Esophagus muscularis mucosa (tissue), 4 donors: ENCODE results near the gene SIGLEC14. TPM values are rescaled to one million over a fixed set of nuclear protein-coding genes. Genes with fewer than 3 reads are reported as not detected.

Source experiments
- DNase-seq: peaks from one replicate; pipeline ENCODE4 v3.0.0-alpha.2; 2017; ENCODE audit errors: extremely low spot score
- H3K27ac ChIP-seq, 4 donors: fragments of 200-600 bp; sonication (generic); replicated peaks in 1 of 4; 1 replicate in 3 of 4; 2 replicates in 1 of 4; pipeline ENCODE4 v1.5.1; 2016 to 2019; ENCODE audit warnings: mild to moderate bottlenecking in 1 of 4
- H3K27me3 ChIP-seq, 4 donors: fragments of 200-600 bp; sonication (generic); one replicate each; pipeline versions ENCODE4 v1.5.1 to v1.6.0; 2016 to 2019
- H3K36me3 ChIP-seq, 4 donors: fragments of 200-600 bp; sonication (generic); one replicate each; pipeline ENCODE4 v1.5.1; 2016 to 2019
- H3K4me1 ChIP-seq, 4 donors: fragments of 200-600 bp; sonication (generic); one replicate each; pipeline ENCODE4 v1.5.1; 2016 to 2019
- H3K4me3 ChIP-seq, 4 donors: fragments of 200-600 bp; sonication (generic); 1 replicate in 2 of 4; 2 replicates in 2 of 4; pipeline ENCODE4 v1.5.1; 2016 to 2019; ENCODE audit warnings: mild to moderate bottlenecking in 4 of 4, moderate library complexity in 1 of 4
- H3K9me3 ChIP-seq, 4 donors: fragments of 200-600 bp; sonication (generic); 1 replicate in 3 of 4; 2 replicates in 1 of 4; pipeline ENCODE4 v1.5.1; 2016 to 2019
- EP300 ChIP-seq: sonication (generic); formaldehyde crosslinking; IDR thresholded peaks from one replicate; pipeline ENCODE4 v1.6.1; 2017; ENCODE audit warnings: antibody characterized with exemption
- POLR2A ChIP-seq: fragments of 450-650 bp; IDR thresholded peaks from one replicate; pipeline ENCODE4 v1.6.1; 2017; ENCODE audit warnings: antibody characterized with exemption, moderate library complexity, mild to moderate bottlenecking, low read depth
- POLR2AphosphoS5 ChIP-seq, 2 donors: sonication (generic); formaldehyde crosslinking; IDR thresholded peaks; one replicate each; pipeline ENCODE4 v1.6.1; 2017; ENCODE audit warnings: antibody characterized with exemption in 2 of 2
- WGBS: methylation state at CpG from one replicate; pipeline ENCODE4 v1.1.5; 2018; 5-methylcytosine and 5-hydroxymethylcytosine counted together
- intact Hi-C: fragments of 100-400 bp; cut with DNase I; formaldehyde crosslinking; loops from one replicate; pipeline ENCODE4 v1.15.1; 2023
- total RNA-seq, 4 donors: library from RNA; depleted of rRNA; stranded (reverse); fragments of >200 nt; gene quantifications; one replicate each; pipeline versions ENCODE4 v1.1.0 to v1.2.1, GENCODE V29; 2016
- TF ChIP-seq, protein P1 (sequence below), 3 experiments: fragments of 200-600 bp in 2 of 3; fragments of 450-650 bp in 1 of 3; sonication (generic) in 2 of 3; IDR thresholded peaks; one replicate each; pipeline ENCODE4 v1.5.1; 2017 to 2019; ENCODE audit warnings: antibody characterized with exemption in 3 of 3, mild to moderate bottlenecking in 2 of 3, moderate library complexity in 1 of 3

The SIGLEC14 gene
- total RNA-seq, 4 donors from 2014 or later: 2.5 to 9.9 (median 5.0) TPM; not detected in 1

DNA sequence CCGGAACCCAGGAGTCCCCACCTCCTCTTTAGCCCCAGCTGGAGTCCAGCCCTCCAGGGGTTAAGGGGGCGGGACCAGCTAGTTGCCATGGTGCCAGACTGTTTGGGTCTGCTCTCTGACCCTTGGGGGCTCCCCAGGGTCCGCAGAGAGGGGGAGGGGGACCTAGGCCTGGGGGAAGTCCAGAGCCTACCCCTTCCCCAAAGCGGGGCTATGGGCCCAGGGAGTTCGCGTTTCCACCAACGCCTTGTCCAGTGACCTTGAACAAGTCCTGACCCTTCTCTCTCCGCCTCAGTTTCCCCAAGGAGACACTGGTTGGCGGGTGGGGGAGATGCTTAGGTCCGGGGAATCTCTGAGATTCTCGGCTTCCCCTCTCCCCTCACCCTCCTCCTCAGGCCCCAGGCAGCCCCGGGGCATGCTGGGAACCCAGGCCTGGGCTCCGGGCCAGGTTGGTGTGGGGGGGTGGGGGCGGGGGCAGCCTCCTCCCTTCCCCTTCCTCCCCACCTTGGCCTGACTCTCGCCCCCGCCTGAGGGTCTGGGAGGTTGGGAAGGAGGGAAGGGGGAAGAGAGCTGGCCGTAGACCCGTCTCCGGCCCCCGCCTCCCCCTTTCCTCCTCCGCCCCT, 43.9 kb upstream of the SIGLEC14 start:
- peaks cover 12 to 34% (median 25%) of the 10 kb centered on the region in 4 donors for H3K36me3 ChIP-seq
- 0% methylated on average over 10 of the region's 21 CpGs for WGBS
- H3K4me3 ChIP-seq: peak overlapping the region; percentile 86 to 100 (median 98)
- intact Hi-C loops: no loop called here
- peak overlapping the region; percentile 99 to 100 (median 100) for H3K27ac ChIP-seq
- peak; percentile 79 to 82 for TF ChIP-seq POLR2AphosphoS5 (IDR thresholded peaks at IDR 0.05)
- TF ChIP-seq POLR2A: no peak
- peak; percentile 92 for DNase-seq
- H3K4me1 ChIP-seq: peaks cover 42 to 65% (median 60%) of the 10 kb centered on the region in 4 donors
- no peaks in the 10 kb centered on the region for H3K9me3 ChIP-seq
- H3K27me3 ChIP-seq: no peaks in the 10 kb centered on the region

DNA sequence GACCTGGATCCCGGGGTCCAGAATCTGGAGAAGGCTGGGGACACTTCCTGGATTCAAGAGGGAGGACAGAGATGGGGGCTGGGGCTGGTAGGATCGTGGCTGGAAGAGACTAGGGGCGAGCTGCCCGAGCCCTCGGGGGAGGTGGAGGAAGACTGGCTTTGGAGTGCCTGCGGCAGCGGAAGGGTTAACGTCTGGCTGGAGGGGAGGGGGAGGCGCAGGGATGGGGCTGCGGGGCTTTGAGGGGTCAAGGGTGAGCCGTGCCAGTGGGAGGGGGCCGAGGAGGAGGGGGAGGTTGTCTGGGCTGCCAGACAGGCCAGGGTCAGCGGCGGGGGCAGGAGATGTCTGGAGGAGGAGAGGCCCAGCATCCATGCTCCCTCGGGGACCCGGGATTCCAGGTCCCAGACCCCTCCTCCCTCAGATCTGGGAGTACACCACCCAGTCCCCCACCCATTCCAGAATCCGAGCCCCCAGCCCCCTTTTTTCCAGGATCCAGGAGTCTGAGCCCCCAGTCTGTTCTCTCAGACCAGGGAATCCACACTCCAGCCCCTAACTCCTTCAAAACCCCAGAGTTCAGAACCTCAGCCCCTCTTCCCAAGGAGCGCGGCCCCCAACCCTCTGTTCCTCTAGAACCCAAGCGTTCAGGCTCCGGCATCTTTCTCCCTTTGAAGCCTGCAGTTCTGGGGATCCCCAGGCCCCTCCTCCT, 43.3 kb upstream of the SIGLEC14 start:
- Histone ChIP-seq H3K27me3 (no peaks in the 10 kb centered on the region), H3K36me3 (peaks cover 7 to 27% (median 18%) of the 10 kb centered on the region in 4 donors), H3K4me3 (peak overlapping the region; percentile 86 to 100 (median 98)), H3K9me3 (no peaks in the 10 kb centered on the region), H3K4me1 (peaks cover 42 to 59% (median 57%) of the 10 kb centered on the region in 4 donors), H3K27ac (peak overlapping the region; percentile 99 to 100 (median 100))
- TF ChIP-seq POLR2A: no peak
- no peak for TF ChIP-seq POLR2AphosphoS5 (IDR thresholded peaks at IDR 0.05)
- TF ChIP-seq EP300: no peak
- TF ChIP-seq, protein P1, sequence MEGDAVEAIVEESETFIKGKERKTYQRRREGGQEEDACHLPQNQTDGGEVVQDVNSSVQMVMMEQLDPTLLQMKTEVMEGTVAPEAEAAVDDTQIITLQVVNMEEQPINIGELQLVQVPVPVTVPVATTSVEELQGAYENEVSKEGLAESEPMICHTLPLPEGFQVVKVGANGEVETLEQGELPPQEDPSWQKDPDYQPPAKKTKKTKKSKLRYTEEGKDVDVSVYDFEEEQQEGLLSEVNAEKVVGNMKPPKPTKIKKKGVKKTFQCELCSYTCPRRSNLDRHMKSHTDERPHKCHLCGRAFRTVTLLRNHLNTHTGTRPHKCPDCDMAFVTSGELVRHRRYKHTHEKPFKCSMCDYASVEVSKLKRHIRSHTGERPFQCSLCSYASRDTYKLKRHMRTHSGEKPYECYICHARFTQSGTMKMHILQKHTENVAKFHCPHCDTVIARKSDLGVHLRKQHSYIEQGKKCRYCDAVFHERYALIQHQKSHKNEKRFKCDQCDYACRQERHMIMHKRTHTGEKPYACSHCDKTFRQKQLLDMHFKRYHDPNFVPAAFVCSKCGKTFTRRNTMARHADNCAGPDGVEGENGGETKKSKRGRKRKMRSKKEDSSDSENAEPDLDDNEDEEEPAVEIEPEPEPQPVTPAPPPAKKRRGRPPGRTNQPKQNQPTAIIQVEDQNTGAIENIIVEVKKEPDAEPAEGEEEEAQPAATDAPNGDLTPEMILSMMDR (IDR thresholded peaks at IDR 0.05): no peak
- WGBS: 2% methylated on average over 21 of the region's 21 CpGs
- peak; percentile 90 for DNase-seq
- intact Hi-C loops: loop anchor here (2.0 to 10.0 kb wide), 2 partner anchors 13 to 345 kb away; partner anchors contain the start of gene VSIG10L

DNA sequence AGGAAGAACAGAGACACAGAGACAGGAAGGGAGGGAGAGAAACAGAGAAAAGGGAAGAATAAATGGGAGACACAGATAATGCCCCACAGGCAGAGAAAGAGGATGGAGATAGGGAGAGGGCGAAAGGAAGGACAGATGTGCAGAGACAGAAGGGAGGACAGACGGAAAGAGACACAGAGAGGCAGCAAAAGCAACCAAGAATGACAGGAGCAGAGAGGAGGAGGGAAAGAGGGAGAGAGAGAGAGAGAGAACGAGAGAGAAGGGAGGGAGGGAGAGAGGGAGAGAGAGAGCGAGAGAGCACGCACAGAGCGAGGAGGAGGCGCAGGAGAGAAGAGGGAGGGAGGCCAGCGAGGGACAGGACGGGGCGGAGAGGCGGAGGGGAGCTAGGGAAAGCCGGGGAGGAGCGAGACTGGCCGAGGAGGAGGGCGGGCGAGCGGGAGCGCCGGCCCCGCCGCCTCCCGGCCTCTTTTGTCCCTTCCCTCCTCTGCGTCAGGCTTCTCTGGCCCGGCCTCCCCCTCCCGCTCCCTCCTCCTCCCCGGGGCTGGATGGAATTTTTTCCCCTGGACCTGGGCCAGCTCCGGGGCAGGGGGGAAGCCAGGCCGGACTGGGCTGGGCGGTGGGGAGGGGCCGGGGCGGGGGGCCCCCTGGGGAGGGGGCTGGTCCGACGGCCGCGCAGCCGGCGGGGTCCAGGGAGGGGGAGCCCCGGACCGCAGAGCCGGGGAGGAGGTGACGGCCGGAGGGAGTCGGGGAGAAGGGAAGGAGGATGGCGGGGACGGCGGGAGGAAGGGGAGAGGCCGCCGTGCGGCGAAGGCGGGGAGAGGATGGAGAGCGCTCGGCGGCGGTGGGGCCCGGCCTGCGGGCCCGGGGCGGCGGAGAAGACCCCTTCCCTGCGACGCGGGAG, 42.3 kb upstream of the SIGLEC14 start:
- Histone ChIP-seq H3K27ac (peak overlapping the region; percentile 99 to 100 (median 100)), H3K4me1 (peaks cover 42 to 49% (median 48%) of the 10 kb centered on the region in 4 donors), H3K9me3 (no peaks in the 10 kb centered on the region), H3K27me3 (no peaks in the 10 kb centered on the region), H3K36me3 (peaks cover 0 to 17% (median 9%) of the 10 kb centered on the region in 4 donors), H3K4me3 (peak overlapping the region; percentile 86 to 100 (median 98))
- intact Hi-C loops: loop anchor here (2.0 to 10.0 kb wide), 2 partner anchors 14 to 344 kb away; partner anchors contain the start of gene VSIG10L
- 3% methylated on average over 50 of the region's 63 CpGs for WGBS
- TF ChIP-seq, protein P1 (IDR thresholded peaks at IDR 0.05): peak in 1 of 3 experiments; percentile 9
- TF ChIP-seq POLR2AphosphoS5 (IDR thresholded peaks at IDR 0.05) (peak; percentile 82 to 83), EP300 (no peak), POLR2A (no peak)
- peak; percentile 97 for DNase-seq

DNA sequence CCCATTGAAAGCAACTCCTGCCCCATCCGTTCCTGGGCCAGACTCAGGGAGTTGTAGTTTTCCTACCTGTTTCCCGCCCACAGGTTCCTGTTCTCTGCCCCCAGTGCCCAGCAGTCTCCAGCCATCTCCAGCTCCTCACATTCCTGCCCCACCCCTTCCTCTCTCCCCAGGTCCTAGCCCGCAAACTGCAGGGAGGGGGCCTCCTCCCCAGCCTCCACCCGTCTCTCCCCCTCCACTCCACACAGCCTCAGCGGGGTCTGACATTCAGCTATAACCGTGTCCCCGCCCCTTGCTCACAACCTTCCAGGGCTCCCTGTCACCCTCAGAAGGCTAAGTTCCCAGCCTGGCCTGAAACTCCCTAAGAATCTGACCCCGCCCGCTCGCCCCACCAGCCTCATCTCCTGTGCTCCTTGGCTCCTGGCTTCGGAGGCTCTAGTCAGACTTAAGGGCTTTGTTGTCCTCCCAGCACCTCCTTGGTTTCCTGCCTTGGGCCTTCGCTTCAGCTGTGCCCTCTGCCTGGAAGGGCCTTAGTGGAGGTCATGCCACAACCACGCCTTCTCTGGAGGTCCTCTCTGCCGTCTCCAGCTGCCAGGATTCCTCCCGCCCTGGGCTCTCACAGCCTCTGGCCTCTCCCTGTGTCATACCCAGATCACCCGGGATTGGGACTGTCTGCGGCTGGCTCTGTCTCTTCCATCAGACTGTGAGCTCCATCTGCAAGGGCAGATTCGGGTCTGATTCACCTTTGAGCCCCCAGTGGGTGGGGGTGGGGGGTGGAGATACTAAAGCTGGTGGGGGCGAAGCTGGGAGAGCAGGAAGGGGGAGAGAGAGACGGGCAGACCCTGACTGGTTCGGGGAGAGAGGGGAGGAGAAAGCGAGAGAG, 41.4 kb upstream of the SIGLEC14 start:
- no peak for TF ChIP-seq POLR2A
- TF ChIP-seq POLR2AphosphoS5 (IDR thresholded peaks at IDR 0.05): peak; percentile 4 to 31
- no peak for TF ChIP-seq EP300
- TF ChIP-seq, protein P1 (IDR thresholded peaks at IDR 0.05): no peak
- Histone ChIP-seq H3K27me3 (no peaks in the 10 kb centered on the region), H3K27ac (peak overlapping the region; percentile 99 to 100 (median 100)), H3K4me3 (peak overlapping the region; percentile 86 to 100 (median 98)), H3K4me1 (peaks cover 35 to 40% (median 39%) of the 10 kb centered on the region in 4 donors), H3K36me3 (peaks cover 0 to 8% (median 3%) of the 10 kb centered on the region in 4 donors), H3K9me3 (no peaks in the 10 kb centered on the region)
- intact Hi-C loops: loop anchor here (2.0 to 10.0 kb wide), 2 partner anchors 15 to 343 kb away; partner anchors contain the start of gene VSIG10L
- no peak for DNase-seq
- 6% methylated on average over 18 of the region's 22 CpGs for WGBS
